Neural cell (in vitro differentiated cells): ENCODE data around the gene UBL4B.

Experiments
- CTCF ChIP-seq: fragments of 450-650 bp; IDR thresholded peaks from 2 replicates; pipeline ENCODE4 v1.5.1; 2014; ENCODE audit warnings: antibody characterized with exemption, mild to moderate bottlenecking, moderate library complexity; ENCODE audit not compliant: poor library complexity, severe bottlenecking
- EZH2 ChIP-seq: fragments of 200-600, 300-800 bp; shearing (Covaris generic), sonication (generic); IDR thresholded peaks from 2 replicates; pipeline ENCODE4 v1.6.1; 2014; ENCODE audit warnings: antibody characterized with exemption, low read length, borderline replicate concordance, mild to moderate bottlenecking; ENCODE audit not compliant: insufficient read depth, poor library complexity, severe bottlenecking
- MXI1 ChIP-seq: fragments of 450-650 bp; conservative IDR thresholded peaks from 2 replicates; pipeline ENCODE4 v1.6.1; 2014; ENCODE audit warnings: antibody characterized with exemption, mild to moderate bottlenecking; ENCODE audit not compliant: poor library complexity, severe bottlenecking
- POLR2AphosphoS5 ChIP-seq: IDR thresholded peaks from 2 replicates; pipeline ENCODE4 v1.6.1; 2012
- RAD21 ChIP-seq: fragments of 450-650 bp; conservative IDR thresholded peaks from 2 replicates; pipeline ENCODE4 v1.6.1; 2014; ENCODE audit warnings: antibody characterized with exemption, mild to moderate bottlenecking, moderate library complexity
- REST ChIP-seq: IDR thresholded peaks from 2 replicates; pipeline ENCODE4 v1.6.1; 2012; ENCODE audit warnings: borderline replicate concordance
- SMC3 ChIP-seq: fragments of 450-650 bp; conservative IDR thresholded peaks from 2 replicates; pipeline ENCODE4 v1.6.1; 2014; ENCODE audit warnings: antibody characterized with exemption, mild to moderate bottlenecking, moderate library complexity; ENCODE audit not compliant: poor library complexity
- TAF1 ChIP-seq: IDR thresholded peaks from 2 replicates; pipeline ENCODE4 v1.6.1; 2012; ENCODE audit warnings: low read depth

GRCh38 chr1:110086961-110087360 lies 25.3 kb upstream of the UBL4B start:
- TF ChIP-seq CTCF, result no peak
- TF ChIP-seq TAF1, result no peak
- no peak for TF ChIP-seq SMC3
- TF ChIP-seq EZH2, result no peak
- no peak for TF ChIP-seq POLR2AphosphoS5
- no peak for TF ChIP-seq RAD21
- TF ChIP-seq REST, result no peak
- TF ChIP-seq MXI1, result no peak
